ENCODE measurements around the gene ACYP2. TPM values are rescaled to one million over a fixed set of nuclear protein-coding genes. Genes with fewer than 3 reads are reported as not detected.
A peak's percentile ranks its signal among the peaks of the same experiment; 100 is the strongest.
"Not testable (repeated sequence)": the region's sequence is repeated elsewhere in the genome, so short reads cannot be mapped to it uniquely, and the experiment has no call there.

The ACYP2 gene
- total RNA-seq, 2 donors from 2014 or later: 4.9 to 7.5 TPM

DNA sequence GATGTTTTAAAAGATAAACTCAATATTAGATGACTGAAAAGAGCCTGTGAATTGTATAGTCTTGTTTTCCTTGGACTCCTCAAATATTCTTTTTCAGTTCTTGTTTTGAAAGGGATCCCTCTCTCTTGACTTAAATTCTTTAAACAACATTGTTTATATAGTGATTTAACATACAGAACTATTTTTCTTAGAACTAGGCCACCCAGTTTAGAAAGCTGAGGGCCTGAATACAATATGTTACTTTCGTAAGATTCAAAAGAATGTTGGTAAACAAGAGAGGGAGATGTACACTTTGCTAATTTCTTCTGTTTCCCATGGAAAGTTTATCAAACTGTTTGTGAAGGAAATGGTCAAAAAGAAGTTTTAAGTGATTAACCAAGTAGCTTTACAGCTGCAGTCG lies 146.1 kb downstream of the ACYP2 start:
- H3K36me3 Mint-ChIP-seq: no peaks in the 10 kb centered on the region
- DNase-seq (ENCODE audit: low spot score) (no peak), ATAC-seq (no peak)
- no peaks in the 10 kb centered on the region for H3K9me3 Mint-ChIP-seq
- H3K4me1 Mint-ChIP-seq (ENCODE audit: low read depth in 2 of 2): no peaks in the 10 kb centered on the region
- no peaks in the 10 kb centered on the region for H3K27me3 Mint-ChIP-seq
- no peak overlapping the region for H3K27ac Mint-ChIP-seq
- no peak overlapping the region for H3K4me3 Mint-ChIP-seq

DNA sequence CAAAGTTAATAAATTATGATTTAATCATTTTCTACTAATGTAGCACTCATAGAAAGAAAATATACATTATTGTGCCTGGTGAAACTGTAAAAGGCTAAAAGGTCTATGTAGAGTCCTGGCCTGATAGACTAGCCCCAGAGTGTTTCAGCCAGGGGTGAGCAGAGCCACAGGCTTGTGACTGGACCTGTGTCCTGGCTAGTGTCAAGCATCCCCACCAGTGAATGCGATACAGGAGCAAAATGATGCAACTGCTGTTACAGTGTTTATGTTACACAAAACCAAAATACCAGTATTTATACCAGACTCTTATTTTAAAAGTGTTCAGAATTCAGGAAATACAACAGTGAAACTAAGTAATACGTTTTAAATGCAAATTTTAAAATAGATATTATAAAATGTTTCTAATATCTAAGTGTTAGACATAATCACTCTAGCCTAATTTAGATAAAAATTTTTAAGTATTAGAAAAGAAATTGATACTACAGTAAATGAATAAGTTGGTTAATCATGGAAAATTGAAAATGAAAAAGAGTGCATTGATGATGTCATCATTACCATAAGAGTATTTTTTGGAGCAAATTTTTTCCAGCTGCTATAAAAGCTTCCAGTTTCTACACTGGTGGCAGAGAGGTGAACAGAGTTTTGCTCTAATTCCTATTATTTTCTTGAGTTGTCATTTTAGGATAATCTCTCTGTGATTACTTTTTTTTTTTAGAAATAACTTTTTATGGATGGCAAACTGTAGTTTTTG lies 146.8 kb downstream of the ACYP2 start:
- Mint-ChIP-seq H3K9me3 (no peaks in the 10 kb centered on the region), H3K27me3 (no peaks in the 10 kb centered on the region), H3K27ac (no peak overlapping the region), H3K4me1 (ENCODE audit: low read depth in 2 of 2) (no peaks in the 10 kb centered on the region), H3K36me3 (no peaks in the 10 kb centered on the region), H3K4me3 (no peak overlapping the region)
- DNase-seq (ENCODE audit: low spot score) (no peak), ATAC-seq (no peak)

DNA sequence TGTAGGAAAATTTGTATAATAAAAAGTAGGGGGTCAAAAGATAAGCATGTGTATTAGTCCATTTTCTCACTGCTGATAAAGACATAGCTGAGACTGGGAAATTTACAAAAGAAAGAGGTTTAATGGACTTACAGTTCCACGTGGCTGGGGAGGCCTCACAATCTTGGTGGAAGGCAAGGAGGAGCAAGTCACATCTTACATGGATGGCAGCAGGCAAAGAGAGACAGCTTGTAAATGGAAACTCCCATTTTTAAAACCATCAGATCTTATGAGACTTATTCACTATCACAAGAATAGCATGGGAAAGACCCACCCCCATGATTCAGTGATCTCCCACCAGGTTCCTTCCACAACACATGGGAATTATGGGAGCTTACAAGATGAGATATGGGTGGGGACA lies 149.7 kb downstream of the ACYP2 start:
- not testable (repeated sequence) for H3K4me3 Mint-ChIP-seq; H3K27ac Mint-ChIP-seq; H3K4me1 Mint-ChIP-seq (ENCODE audit: low read depth in 2 of 2); H3K9me3 Mint-ChIP-seq; DNase-seq (ENCODE audit: low spot score); ATAC-seq; H3K36me3 Mint-ChIP-seq; H3K27me3 Mint-ChIP-seq

DNA sequence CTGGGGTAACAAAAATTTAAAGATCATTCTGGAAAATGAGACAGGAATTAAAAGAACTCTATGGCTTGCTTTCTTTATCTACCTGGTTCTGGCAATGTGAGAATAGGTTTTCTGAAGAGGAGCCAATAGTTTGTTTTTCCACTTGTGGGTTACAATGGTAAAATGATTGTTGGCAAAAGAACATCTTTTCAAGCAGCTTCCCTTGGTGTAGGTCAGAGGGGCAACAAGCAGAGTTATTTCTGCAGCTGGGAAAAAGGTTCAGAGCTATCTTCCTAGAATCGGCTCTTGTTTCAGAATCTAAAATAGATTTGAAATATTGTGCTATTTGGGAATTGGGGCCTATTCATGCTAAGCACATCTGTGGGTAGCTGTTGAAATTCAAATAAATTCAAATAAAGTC lies 152.2 kb downstream of the ACYP2 start:
- Mint-ChIP-seq H3K4me3 (no peak overlapping the region), H3K27ac (no peak overlapping the region), H3K4me1 (ENCODE audit: low read depth in 2 of 2) (no peaks in the 10 kb centered on the region), H3K27me3 (no peaks in the 10 kb centered on the region), H3K36me3 (no peaks in the 10 kb centered on the region), H3K9me3 (no peaks in the 10 kb centered on the region)
- no peak for ATAC-seq
- DNase-seq (ENCODE audit: low spot score): no peak

DNA sequence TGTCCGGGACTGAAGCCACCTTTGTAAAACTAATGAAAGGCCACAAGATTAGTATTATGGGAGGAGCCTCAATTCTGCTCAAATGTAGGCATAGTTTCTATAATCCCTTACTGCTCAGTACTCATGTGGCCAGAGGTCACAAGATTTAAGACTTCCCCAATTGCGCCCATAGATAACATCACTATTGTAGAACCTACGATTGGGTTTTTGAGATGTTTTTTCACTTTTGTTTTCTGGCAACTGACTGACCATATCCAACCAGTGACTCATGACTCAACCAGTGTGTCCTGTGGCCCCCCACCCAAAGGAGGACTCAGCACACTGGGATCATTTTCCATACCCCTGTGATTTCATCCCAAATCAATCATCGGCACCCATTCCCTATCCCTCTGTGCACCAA lies 155.8 kb downstream of the ACYP2 start:
- Mint-ChIP-seq H3K4me3 (no peak overlapping the region), H3K27me3 (no peaks in the 10 kb centered on the region), H3K4me1 (ENCODE audit: low read depth in 2 of 2) (no peaks in the 10 kb centered on the region), H3K36me3 (no peaks in the 10 kb centered on the region), H3K9me3 (no peaks in the 10 kb centered on the region), H3K27ac (no peak overlapping the region)
- ATAC-seq (no peak), DNase-seq (ENCODE audit: low spot score) (no peak)

DNA sequence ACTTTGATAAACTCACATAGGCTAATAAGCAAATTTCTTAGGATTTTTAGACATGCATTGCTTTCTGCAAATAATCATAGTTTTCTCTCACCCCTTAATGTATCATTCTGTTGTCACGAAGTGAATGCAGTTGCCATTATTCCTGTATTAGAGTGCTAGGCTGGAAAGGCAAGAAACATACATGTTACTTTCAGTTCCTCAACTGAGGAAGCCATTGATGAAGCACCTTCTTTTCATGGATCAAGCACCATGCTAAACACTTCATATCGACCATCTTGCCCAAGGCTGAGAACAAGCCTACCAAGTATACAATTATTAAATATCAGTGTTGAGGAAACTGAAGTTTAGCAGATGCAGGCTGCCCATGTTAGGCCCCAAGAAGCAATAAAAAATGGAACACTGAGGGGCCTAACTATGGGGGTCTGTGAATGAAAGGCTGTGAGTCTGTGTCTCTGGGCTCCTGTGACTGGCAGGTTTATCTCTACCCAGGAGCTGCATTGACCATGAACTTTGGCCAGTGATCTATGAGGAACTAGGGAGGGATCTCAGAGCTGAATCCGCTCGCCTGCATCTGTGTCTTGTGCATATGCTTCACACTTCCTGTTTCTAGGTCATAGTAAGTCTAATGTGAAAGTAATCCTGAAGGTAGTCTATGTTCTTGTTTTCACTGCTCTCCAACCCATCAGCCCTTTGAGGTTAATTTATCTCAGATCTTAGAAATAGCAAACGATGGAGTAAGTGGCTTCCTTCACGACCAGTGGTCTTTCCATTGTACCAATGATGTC lies 156.6 kb downstream of the ACYP2 start:
- Mint-ChIP-seq H3K4me3 (no peak overlapping the region), H3K36me3 (no peaks in the 10 kb centered on the region), H3K27ac (no peak overlapping the region), H3K9me3 (no peaks in the 10 kb centered on the region), H3K27me3 (no peaks in the 10 kb centered on the region), H3K4me1 (ENCODE audit: low read depth in 2 of 2) (no peaks in the 10 kb centered on the region)
- DNase-seq (ENCODE audit: low spot score) (no peak), ATAC-seq (no peak)

DNA sequence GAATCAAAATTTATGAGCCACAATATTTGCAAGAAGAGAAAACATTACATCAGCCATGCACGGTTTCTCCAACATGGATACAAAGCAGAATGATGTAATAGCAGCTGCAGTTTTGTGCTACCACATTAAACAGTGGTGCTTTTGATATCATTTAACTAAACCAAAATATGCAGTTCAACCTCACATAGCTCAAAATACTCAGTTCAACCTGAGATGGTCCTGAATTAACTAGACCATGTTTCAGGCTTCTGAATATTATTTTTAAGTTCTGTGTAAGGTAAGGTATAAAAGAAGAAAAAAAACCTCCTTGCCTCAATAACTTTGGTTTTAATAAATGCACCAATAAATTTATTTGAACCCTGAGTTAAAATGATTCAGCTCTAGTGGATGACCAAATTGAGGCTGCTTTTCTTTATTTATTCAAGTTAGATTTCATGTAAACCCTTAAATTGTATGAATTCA lies 159.4 kb downstream of the ACYP2 start:
- no peak for DNase-seq (ENCODE audit: low spot score)
- ATAC-seq: no peak
- H3K27ac Mint-ChIP-seq: no peak overlapping the region

DNA sequence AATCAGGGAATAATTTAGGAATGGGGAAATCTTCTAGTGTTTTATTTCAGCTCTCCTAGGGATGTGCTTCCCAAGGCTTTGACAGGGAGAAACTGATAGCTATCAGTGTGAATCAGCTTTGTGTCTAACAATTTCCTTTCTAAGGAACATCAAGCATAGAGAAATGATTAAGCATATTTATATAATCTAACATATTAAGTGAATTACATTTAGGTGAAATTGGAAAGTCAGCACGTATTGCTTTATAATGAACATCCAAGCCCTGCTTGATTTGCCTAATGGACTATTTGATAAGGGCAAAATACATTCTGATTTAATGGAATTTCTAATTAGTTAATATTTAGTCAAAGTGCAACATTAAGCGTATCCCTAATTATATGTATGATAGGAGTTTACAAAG lies 160.1 kb downstream of the ACYP2 start:
- Mint-ChIP-seq H3K4me3 (no peak overlapping the region), H3K9me3 (no peaks in the 10 kb centered on the region), H3K4me1 (ENCODE audit: low read depth in 2 of 2) (no peaks in the 10 kb centered on the region), H3K36me3 (no peaks in the 10 kb centered on the region), H3K27me3 (no peaks in the 10 kb centered on the region), H3K27ac (no peak overlapping the region)
- DNase-seq (ENCODE audit: low spot score) (no peak), ATAC-seq (no peak)

More for the DNA sequence above, 159.4 kb downstream of the ACYP2 start:
- Mint-ChIP-seq H3K9me3 (no peaks in the 10 kb centered on the region), H3K36me3 (no peaks in the 10 kb centered on the region), H3K4me3 (no peak overlapping the region), H3K4me1 (ENCODE audit: low read depth in 2 of 2) (no peaks in the 10 kb centered on the region), H3K27me3 (no peaks in the 10 kb centered on the region)

DNA sequence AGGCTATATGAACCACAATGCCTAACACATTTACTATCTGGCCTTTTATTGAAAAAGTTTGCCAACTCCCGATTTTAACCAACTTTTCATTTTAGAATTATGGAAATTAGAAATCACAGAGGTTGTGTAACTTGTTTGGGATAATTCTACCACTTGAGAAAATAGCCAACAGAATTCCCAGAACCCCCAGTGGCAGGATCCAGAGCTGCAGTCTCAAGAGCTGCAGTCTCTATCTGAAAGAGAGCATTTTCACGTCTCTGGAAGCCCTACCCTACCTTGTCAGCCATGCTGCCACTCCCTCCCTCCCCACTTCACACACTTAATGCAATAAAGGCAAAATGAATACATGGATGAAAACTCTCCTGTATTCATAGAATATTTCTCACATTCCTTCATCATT lies 164.0 kb downstream of the ACYP2 start:
- H3K9me3 Mint-ChIP-seq: no peaks in the 10 kb centered on the region
- ATAC-seq (no peak), DNase-seq (ENCODE audit: low spot score) (no peak)
- no peak overlapping the region for H3K27ac Mint-ChIP-seq
- H3K4me1 Mint-ChIP-seq (ENCODE audit: low read depth in 2 of 2): no peaks in the 10 kb centered on the region
- H3K4me3 Mint-ChIP-seq: no peak overlapping the region
- H3K27me3 Mint-ChIP-seq: peaks cover 0 to 2% of the 10 kb centered on the region in 2 donors
- H3K36me3 Mint-ChIP-seq: no peaks in the 10 kb centered on the region

DNA sequence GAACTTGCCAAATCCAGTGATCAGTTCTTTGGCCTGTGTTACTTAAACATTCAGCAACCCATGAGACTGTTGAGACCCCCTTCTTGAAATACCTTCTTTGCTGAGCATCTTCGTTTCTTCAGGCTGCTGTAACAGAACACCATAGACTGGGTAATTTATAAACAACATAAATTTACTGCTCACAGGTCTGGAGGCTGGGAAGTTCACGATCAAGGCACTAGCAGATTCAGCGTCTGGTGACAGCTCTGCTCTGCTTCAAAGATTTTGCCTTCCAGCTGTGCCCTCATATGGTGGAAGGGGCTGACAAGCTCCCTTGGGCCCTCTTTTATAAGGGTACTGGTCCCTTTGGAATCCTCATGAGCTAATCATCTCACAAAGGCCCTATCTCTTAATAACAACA lies 169.4 kb downstream of the ACYP2 start:
- H3K36me3 Mint-ChIP-seq: peaks cover 6% of the 10 kb centered on the region
- peaks cover 0 to 2% of the 10 kb centered on the region in 2 donors for H3K27me3 Mint-ChIP-seq
- H3K9me3 Mint-ChIP-seq: no peaks in the 10 kb centered on the region
- H3K27ac Mint-ChIP-seq: no peak overlapping the region
- ATAC-seq (no peak), DNase-seq (ENCODE audit: low spot score) (no peak)
- no peaks in the 10 kb centered on the region for H3K4me1 Mint-ChIP-seq (ENCODE audit: low read depth in 2 of 2)
- no peak overlapping the region for H3K4me3 Mint-ChIP-seq

DNA sequence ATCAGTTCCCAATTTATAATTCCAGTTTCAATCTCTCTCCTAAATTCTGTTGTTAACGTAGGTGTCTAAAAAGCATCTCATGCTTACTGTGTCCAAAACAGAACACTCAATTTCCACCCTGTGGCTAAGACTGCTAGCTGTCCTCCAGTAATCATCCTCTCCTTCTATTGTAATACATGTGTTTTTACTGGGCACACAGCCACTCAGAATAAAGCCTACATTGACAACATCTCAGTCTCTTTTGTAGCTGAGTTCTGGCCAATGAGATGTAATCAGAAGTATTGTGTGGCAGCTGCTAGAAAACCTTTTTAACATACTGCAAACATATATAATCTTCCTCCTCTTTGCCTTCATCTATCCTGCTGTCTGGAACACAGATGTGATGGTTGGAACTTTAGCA lies 170.0 kb downstream of the ACYP2 start:
- Mint-ChIP-seq H3K4me3 (no peak overlapping the region), H3K9me3 (no peaks in the 10 kb centered on the region), H3K27ac (no peak overlapping the region), H3K27me3 (peaks cover 0 to 2% of the 10 kb centered on the region in 2 donors), H3K4me1 (ENCODE audit: low read depth in 2 of 2) (no peaks in the 10 kb centered on the region), H3K36me3 (peaks cover 6% of the 10 kb centered on the region)
- DNase-seq (ENCODE audit: low spot score) (no peak), ATAC-seq (no peak)

DNA sequence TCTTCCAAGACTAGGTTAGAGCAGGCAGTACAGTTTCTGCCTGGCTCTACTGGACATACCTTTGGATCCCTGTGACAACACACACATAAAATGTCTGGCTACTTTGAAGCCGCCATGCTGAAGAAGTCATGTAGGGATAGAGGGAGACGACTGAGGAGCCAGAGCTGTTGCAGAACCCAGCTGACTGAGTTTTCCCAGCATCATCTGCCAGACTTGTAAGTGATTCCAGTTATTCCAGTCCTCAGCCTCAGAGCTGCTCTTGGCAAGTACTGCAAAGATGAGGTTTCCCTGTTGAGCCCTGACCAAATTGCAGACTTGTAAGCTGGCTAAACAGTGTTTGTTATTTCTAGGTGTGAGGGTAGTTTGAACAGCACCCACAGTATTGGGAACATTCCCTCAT lies 172.1 kb downstream of the ACYP2 start:
- H3K27ac Mint-ChIP-seq: no peak overlapping the region
- DNase-seq (ENCODE audit: low spot score): no peak
- ATAC-seq: peak in 1 of 2 donors; percentile 6
- H3K4me1 Mint-ChIP-seq (ENCODE audit: low read depth in 2 of 2): no peaks in the 10 kb centered on the region
- H3K4me3 Mint-ChIP-seq: no peak overlapping the region
- peaks cover 6% of the 10 kb centered on the region for H3K36me3 Mint-ChIP-seq
- H3K27me3 Mint-ChIP-seq: no peaks in the 10 kb centered on the region
- H3K9me3 Mint-ChIP-seq: no peaks in the 10 kb centered on the region

DNA sequence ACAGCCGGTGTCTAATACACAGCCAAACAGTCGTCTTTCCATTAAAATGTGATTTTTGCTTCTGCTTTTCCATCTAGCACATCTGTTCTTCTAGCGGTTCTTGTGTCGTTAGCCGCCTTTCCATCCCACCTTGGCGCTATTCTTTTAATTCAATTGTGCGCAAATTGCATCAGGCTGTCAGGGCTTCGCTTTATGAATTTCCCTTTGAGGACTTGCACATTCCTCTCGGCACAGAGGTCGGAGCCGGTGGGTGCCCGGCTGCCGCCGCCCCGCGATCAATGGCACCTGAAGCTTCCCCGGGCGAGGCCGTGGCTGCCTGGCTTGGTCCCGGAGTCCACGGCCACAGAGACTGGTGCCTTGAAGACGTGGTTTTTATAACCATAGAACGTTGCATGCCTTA lies 174.5 kb downstream of the ACYP2 start:
- Mint-ChIP-seq H3K27me3 (no peaks in the 10 kb centered on the region), H3K4me3 (no peak overlapping the region), H3K9me3 (no peaks in the 10 kb centered on the region), H3K36me3 (peaks cover 6% of the 10 kb centered on the region), H3K4me1 (ENCODE audit: low read depth in 2 of 2) (no peaks in the 10 kb centered on the region), H3K27ac (no peak overlapping the region)
- ATAC-seq (no peak), DNase-seq (ENCODE audit: low spot score) (no peak)

DNA sequence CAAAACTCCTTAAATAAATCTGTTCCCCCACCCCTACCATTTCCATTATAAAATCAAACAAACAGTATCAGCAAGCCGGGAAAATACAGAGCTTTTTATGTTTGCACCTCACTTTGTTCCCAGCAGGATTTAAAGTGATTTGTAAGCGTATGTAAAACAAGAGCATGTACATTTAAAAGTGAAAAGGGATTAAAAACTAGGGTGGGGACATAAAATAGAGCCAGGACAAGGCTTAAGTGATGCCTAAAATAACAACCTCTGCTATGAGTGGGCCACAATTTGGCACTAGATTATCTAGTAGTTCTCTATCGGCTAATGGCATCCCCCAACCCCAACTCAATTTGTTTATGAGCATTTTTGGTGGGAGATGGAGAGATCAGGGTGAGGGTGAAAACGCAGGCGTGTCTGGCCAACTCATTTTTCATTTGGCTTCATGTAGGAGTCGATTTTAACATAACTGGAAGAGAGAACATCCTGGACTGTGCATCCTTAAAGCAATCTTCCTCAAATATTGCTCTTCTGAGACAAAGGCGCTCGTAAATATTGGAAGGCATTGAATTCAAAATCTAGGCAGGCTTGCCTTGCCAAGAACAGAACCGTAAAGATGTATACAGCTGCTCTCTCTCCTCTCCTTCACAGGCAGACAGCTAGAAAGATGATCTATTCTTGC lies 175.1 kb downstream of the ACYP2 start:
- Mint-ChIP-seq H3K4me3 (no peak overlapping the region), H3K4me1 (ENCODE audit: low read depth in 2 of 2) (no peaks in the 10 kb centered on the region), H3K36me3 (peaks cover 2% of the 10 kb centered on the region), H3K9me3 (no peaks in the 10 kb centered on the region), H3K27ac (no peak overlapping the region), H3K27me3 (no peaks in the 10 kb centered on the region)
- ATAC-seq (no peak), DNase-seq (ENCODE audit: low spot score) (no peak)
